ENCODE data around the gene GPR34. TPM values are rescaled to one million over a fixed set of nuclear protein-coding genes. Genes with fewer than 3 reads are reported as not detected.

GPR34 gene
- total RNA-seq = not detected in 2 replicates

DNA sequence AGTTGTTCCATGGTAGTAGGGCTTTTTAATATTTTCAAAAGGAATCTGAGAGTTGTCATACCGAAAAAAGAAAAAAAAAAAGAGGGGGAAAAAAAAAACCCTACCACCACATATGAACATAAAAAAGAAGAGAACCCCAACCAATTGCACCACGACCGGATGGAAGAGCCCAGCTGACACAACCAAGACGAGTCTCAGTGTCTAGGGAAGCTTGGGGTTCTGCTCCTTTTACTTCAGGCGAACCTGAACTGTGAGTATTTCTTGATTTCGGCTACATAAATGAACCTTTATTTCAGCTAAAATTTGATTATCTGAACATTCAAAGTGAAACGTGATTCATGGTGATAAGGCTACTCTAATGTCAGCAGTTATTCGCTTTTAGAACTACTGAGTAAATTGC lies at the start of gene GPR34:
Gene GPR34, plus strand, starts transcription at position 139 of the 400 bp plus-strand sequence. CDS start 6,661 bp downstream, outside the sequence.

DNA sequence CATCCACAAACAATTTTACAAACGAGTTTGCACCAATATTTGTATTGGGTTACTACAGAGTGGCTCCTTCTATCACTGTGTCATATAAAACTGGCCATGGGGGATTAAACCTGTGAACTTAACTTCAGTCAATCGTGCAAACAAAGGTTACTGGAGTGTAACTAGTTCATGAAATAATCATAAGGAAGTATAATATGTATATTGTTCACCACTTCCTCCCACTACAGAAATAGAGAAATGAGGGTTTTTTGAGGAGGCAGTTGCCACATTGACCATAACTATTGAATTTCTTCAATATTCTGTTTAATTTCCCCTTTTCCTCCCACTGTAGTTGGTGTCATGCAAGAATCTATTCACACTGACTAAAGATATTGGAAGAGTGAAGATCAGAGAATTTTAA lies 35.1 kb downstream of the GPR34 start, which contains the start of gene GPR82:
Gene GPR82, plus strand, starts transcription at position 356 of the 400 bp plus-strand sequence. CDS start 2,846 bp downstream, outside the sequence.

Small RNA genes lying within 50 kb of the gene (small RNA-seq; reads per million reads assigned to genes)
- not detected for gene RN7SL144P

Other genes with a start within 250 kb of the GPR34 start
- gene NYX, start 241.6 kb upstream of the GPR34 start, total RNA-seq = not detected in 2 replicates
- gene GPR82, start 35.2 kb downstream of the GPR34 start, total RNA-seq = not detected in 2 replicates
- gene CASK, start 234.6 kb downstream of the GPR34 start, total RNA-seq = 30.1 and 34.5 TPM in 2 replicates

All from articular chondrocyte of knee joint (primary cell).